Liver (tissue), 9 donors: Measurements from ENCODE around the gene HGF. TPM values are rescaled to one million over a fixed set of nuclear protein-coding genes. Genes with fewer than 3 reads are reported as not detected.

ENCODE experiments used
- DNase-seq: peaks from one replicate; pipeline ENCODE4 v3.0.0-alpha.2; 2017; ENCODE audit warnings: low spot score
- H3K27ac ChIP-seq, 2 donors: one replicate each; pipeline ENCODE4 v1.7.0; 2013; ENCODE audit warnings: inconsistent platforms in 2 of 2, low read length in 2 of 2, control low read depth in 1 of 2, low read depth in 1 of 2, mild to moderate bottlenecking in 1 of 2
- H3K27me3 ChIP-seq, 4 donors: one replicate each; pipeline versions ENCODE4 v1.6.1 to v1.7.0; 2013; ENCODE audit warnings: low read length in 3 of 4, inconsistent platforms in 1 of 4, mild to moderate bottlenecking in 1 of 4, moderate library complexity in 1 of 4; ENCODE audit not compliant: control insufficient read depth in 4 of 4, insufficient read depth in 4 of 4
- H3K36me3 ChIP-seq, 4 donors: one replicate each; pipeline versions ENCODE4 v1.6.1 to v1.7.0; 2013; ENCODE audit warnings: low read length in 3 of 4, mild to moderate bottlenecking in 3 of 4, low read depth in 1 of 4, moderate library complexity in 1 of 4; ENCODE audit not compliant: control insufficient read depth in 4 of 4, insufficient read depth in 3 of 4
- H3K4me1 ChIP-seq, 4 donors: one replicate each; pipeline versions ENCODE4 v1.6.1 to v1.7.0; 2013; ENCODE audit warnings: low read length in 3 of 4, mild to moderate bottlenecking in 3 of 4, moderate library complexity in 1 of 4; ENCODE audit not compliant: control insufficient read depth in 4 of 4, insufficient read depth in 4 of 4
- H3K4me3 ChIP-seq, 3 donors: one replicate each; pipeline versions ENCODE4 v1.6.1 to v1.7.0; 2013; ENCODE audit warnings: low read length in 3 of 3, control low read depth in 1 of 3, low read depth in 1 of 3, mild to moderate bottlenecking in 1 of 3
- H3K9ac ChIP-seq, 2 donors: one replicate each; pipeline ENCODE4 v1.7.0; 2013; ENCODE audit warnings: low read length in 2 of 2, mild to moderate bottlenecking in 2 of 2, moderate library complexity in 2 of 2, control low read depth in 1 of 2, low read depth in 1 of 2
- H3K9me3 ChIP-seq, 4 donors: one replicate each; pipeline versions ENCODE4 v1.6.1 to v1.7.0; 2013; ENCODE audit warnings: low read length in 3 of 4; ENCODE audit not compliant: control insufficient read depth in 4 of 4
- ATF3 ChIP-seq: IDR thresholded peaks from 2 replicates; pipeline ENCODE4 v1.6.1; 2016; ENCODE audit warnings: antibody characterized with exemption
- EGR1 ChIP-seq, 2 donors: IDR thresholded peaks; 2 replicates each; pipeline ENCODE4 v1.6.1; 2016 to 2018; ENCODE audit warnings: antibody characterized with exemption in 2 of 2, low read depth in 2 of 2
- FOXA1 ChIP-seq: IDR thresholded peaks from 2 replicates; pipeline ENCODE4 v1.6.1; 2016; ENCODE audit warnings: antibody characterized with exemption
- GABPA ChIP-seq, 2 donors: IDR thresholded peaks in 1 of 2; conservative IDR thresholded peaks in 1 of 2; 2 replicates each; pipeline ENCODE4 v1.6.1; 2016; ENCODE audit warnings: antibody characterized with exemption in 2 of 2, mild to moderate bottlenecking in 1 of 2, moderate library complexity in 1 of 2
- HNF4G ChIP-seq: IDR thresholded peaks from 2 replicates; pipeline ENCODE4 v1.6.1; 2016; ENCODE audit warnings: antibody characterized with exemption
- NR2F2 ChIP-seq: IDR thresholded peaks from 2 replicates; pipeline ENCODE4 v1.6.1; 2016; ENCODE audit warnings: antibody characterized with exemption
- REST ChIP-seq: IDR thresholded peaks from 2 replicates; pipeline ENCODE4 v1.6.1; 2016; ENCODE audit warnings: antibody characterized with exemption, mild to moderate bottlenecking
- RXRA ChIP-seq, 2 donors: IDR thresholded peaks; 2 replicates each; pipeline ENCODE4 v1.6.1; 2017 to 2018; ENCODE audit warnings: antibody characterized with exemption in 2 of 2, mild to moderate bottlenecking in 1 of 2
- SP1 ChIP-seq: IDR thresholded peaks from 2 replicates; pipeline ENCODE4 v1.6.1; 2018; ENCODE audit warnings: antibody characterized with exemption, mild to moderate bottlenecking
- TAF1 ChIP-seq: conservative IDR thresholded peaks from 2 replicates; pipeline ENCODE4 v1.6.1; 2016; ENCODE audit warnings: antibody characterized with exemption, mild to moderate bottlenecking
- YY1 ChIP-seq: IDR thresholded peaks from 2 replicates; pipeline ENCODE4 v1.6.1; 2016; ENCODE audit warnings: antibody characterized with exemption, mild to moderate bottlenecking
- WGBS: extraction: QIAGEN DNeasy Blood & Tissue Kit; methylation state at CpG from one replicate; pipeline ENCODE4 v1.1.7; 2013; 5-methylcytosine and 5-hydroxymethylcytosine counted together
- polyA plus RNA-seq, 2 donors: library from polyadenylated mRNA; stranded (reverse) in 1 of 2; unstranded in 1 of 2; fragments of 200-250 nt in 1 of 2; fragments of >200 nt in 1 of 2; fragmentation: Nextera tagmentation in 1 of 2; extraction: Ambion mirVana in 1 of 2; gene quantifications; one replicate each; pipeline versions ENCODE4 v1.2.1 to v1.2.3, GENCODE V29; 2013 to 2015
- total RNA-seq, 2 donors: library from RNA; depleted of rRNA; stranded (reverse); fragments of >200 nt; gene quantifications; one replicate each; pipeline ENCODE4 v1.2.3, GENCODE V29; 2014
- TF ChIP-seq, protein P1 (sequence below): IDR thresholded peaks from 2 replicates; pipeline ENCODE4 v1.6.1; 2016; ENCODE audit warnings: antibody characterized with exemption
- TF ChIP-seq, protein P2 (sequence below): IDR thresholded peaks from 2 replicates; pipeline ENCODE4 v1.6.1; 2016; ENCODE audit warnings: antibody characterized with exemption
- donor health status: healthy.
- donor health status: healthy.
- donor health status: healthy.
- donor health status: healthy.
- donor health status: healthy.

Gene HGF
- total and polyA plus RNA-seq, 4 donors, result 12.0 to 29.8 (median 15.3) TPM

GRCh38 chr7:81775560-81775959 is 5.7 kb upstream of the HGF start:
- no peak for DNase-seq
- no peak overlapping the region for H3K9ac ChIP-seq
- WGBS, result 75% methylated on average over 2 of the region's 2 CpGs
- no peak overlapping the region for H3K4me3 ChIP-seq
- no peak for TF ChIP-seq HNF4G
- TF ChIP-seq EGR1 (IDR thresholded peaks at IDR 0.05; ENCODE audit: low read depth in 2 of 2), result no peak
- TF ChIP-seq ATF3, result no peak
- TF ChIP-seq, protein P1, sequence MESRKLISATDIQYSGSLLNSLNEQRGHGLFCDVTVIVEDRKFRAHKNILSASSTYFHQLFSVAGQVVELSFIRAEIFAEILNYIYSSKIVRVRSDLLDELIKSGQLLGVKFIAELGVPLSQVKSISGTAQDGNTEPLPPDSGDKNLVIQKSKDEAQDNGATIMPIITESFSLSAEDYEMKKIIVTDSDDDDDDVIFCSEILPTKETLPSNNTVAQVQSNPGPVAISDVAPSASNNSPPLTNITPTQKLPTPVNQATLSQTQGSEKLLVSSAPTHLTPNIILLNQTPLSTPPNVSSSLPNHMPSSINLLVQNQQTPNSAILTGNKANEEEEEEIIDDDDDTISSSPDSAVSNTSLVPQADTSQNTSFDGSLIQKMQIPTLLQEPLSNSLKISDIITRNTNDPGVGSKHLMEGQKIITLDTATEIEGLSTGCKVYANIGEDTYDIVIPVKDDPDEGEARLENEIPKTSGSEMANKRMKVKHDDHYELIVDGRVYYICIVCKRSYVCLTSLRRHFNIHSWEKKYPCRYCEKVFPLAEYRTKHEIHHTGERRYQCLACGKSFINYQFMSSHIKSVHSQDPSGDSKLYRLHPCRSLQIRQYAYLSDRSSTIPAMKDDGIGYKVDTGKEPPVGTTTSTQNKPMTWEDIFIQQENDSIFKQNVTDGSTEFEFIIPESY, result no peak
- no peak for TF ChIP-seq RXRA (IDR thresholded peaks at IDR 0.05)
- TF ChIP-seq NR2F2, result no peak
- TF ChIP-seq TAF1, result no peak
- no peak for TF ChIP-seq GABPA (IDR thresholded peaks at IDR 0.05 in 1 of 2, conservative IDR thresholded peaks at IDR 0.05 in 1 of 2)
- TF ChIP-seq SP1, result no peak
- peaks cover 0 to 3% (median 0%) of the 10 kb centered on the region in 4 donors for H3K27me3 ChIP-seq
- no peaks in the 10 kb centered on the region for H3K9me3 ChIP-seq
- H3K27ac ChIP-seq, result no peak overlapping the region
- H3K36me3 ChIP-seq, result no peaks in the 10 kb centered on the region
- H3K4me1 ChIP-seq, result no peaks in the 10 kb centered on the region

GRCh38 chr7:81774551-81774950 is 4.7 kb upstream of the HGF start:
- Histone ChIP-seq H3K27me3 (peaks cover 0 to 3% (median 0%) of the 10 kb centered on the region in 4 donors), H3K9ac (no peak overlapping the region), H3K4me1 (no peaks in the 10 kb centered on the region), H3K27ac (no peak overlapping the region), H3K36me3 (no peaks in the 10 kb centered on the region), H3K4me3 (no peak overlapping the region), H3K9me3 (no peaks in the 10 kb centered on the region)
- no peak for DNase-seq
- 71% methylated on average over 5 of the region's 5 CpGs for WGBS
- TF ChIP-seq REST, result no peak
- TF ChIP-seq, protein P2, sequence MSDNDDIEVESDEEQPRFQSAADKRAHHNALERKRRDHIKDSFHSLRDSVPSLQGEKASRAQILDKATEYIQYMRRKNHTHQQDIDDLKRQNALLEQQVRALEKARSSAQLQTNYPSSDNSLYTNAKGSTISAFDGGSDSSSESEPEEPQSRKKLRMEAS, result no peak
- TF ChIP-seq SP1, result no peak
- no peak for TF ChIP-seq FOXA1

DNA sequence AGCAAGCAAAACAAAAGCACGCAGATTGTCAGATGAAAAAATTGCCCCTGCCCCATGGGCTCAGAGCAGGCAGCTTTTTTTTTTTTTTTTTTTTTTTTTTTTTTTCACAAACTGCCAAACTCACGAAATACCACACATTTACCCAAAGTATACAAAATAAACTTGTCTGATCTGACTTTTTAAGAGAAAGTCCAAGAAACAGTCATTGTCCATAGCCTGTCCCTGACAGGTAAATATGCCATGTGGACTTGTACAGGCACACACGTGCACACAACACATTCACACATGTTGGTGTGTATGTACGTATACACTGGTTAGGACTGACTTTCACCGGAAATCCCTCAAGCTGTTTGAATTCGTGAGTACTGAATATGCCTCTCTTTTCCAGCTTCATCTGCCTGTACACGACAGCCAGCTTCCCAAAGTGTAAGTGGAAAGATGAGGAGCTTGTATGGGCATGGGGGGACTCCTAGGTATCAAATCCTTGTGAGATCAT is 929 bp upstream of the HGF start:
- Histone ChIP-seq H3K4me3 (no peak overlapping the region), H3K36me3 (no peaks in the 10 kb centered on the region), H3K27me3 (peaks cover 0 to 9% (median 1%) of the 10 kb centered on the region in 4 donors), H3K27ac (peak overlapping the region; percentile 51 to 65), H3K9ac (no peak overlapping the region), H3K4me1 (no peaks in the 10 kb centered on the region), H3K9me3 (no peaks in the 10 kb centered on the region)
- no peak for DNase-seq
- WGBS, result 68% methylated on average over 7 of the region's 7 CpGs
- TF ChIP-seq FOXA1 (no peak), GABPA (IDR thresholded peaks at IDR 0.05 in 1 of 2, conservative IDR thresholded peaks at IDR 0.05 in 1 of 2) (no peak), RXRA (IDR thresholded peaks at IDR 0.05) (no peak), TAF1 (no peak), YY1 (no peak)
- TF ChIP-seq, protein P2, result no peak
